HG03196 (cell line): ENCODE results near the gene TYSND1.
"Not testable (repeated sequence)": the region's sequence is repeated elsewhere in the genome, so short reads cannot be mapped to it uniquely, and the experiment has no call there.

ENCODE experiments used
- ATAC-seq: cut with Tn5 transposase; IDR thresholded peaks from one replicate; pipeline ENCODE4 v1.9.1; 2021; ENCODE audit not compliant: unreplicated experiment

Gene TYSND1

GRCh38 chr10:70111496-70111895 lies 35.0 kb downstream of the TYSND1 start:
- no peak for ATAC-seq

GRCh38 chr10:70109064-70109729 lies 37.3 kb downstream of the TYSND1 start:
- no peak for ATAC-seq

GRCh38 chr10:70106958-70107791 lies 39.3 kb downstream of the TYSND1 start:
- ATAC-seq = no peak

- no peak for ATAC-seq
These were observed 44.8 kb downstream of the TYSND1 start for GRCh38 chr10:70101668-70102067.

GRCh38 chr10:70101068-70101562 lies 45.4 kb downstream of the TYSND1 start:
- ATAC-seq = not testable (repeated sequence)

- no peak for ATAC-seq
These were observed 48.2 kb downstream of the TYSND1 start for GRCh38 chr10:70098271-70098670.

GRCh38 chr10:70097459-70097858 lies 49.0 kb downstream of the TYSND1 start:
- no peak for ATAC-seq

GRCh38 chr10:70096705-70097420 lies 49.6 kb downstream of the TYSND1 start:
- ATAC-seq = no peak

- no peak for ATAC-seq
These were observed 50.3 kb downstream of the TYSND1 start for GRCh38 chr10:70096016-70096704.

- ATAC-seq = no peak
These were observed 52.2 kb downstream of the TYSND1 start for GRCh38 chr10:70094250-70094649.

- no peak for ATAC-seq
These were observed 53.1 kb downstream of the TYSND1 start for GRCh38 chr10:70093335-70093944.

GRCh38 chr10:70092389-70092718 lies 54.1 kb downstream of the TYSND1 start:
- ATAC-seq = no peak

- ATAC-seq = no peak
These were observed 55.5 kb downstream of the TYSND1 start for GRCh38 chr10:70090951-70091350.

GRCh38 chr10:70090013-70090412 lies 56.5 kb downstream of the TYSND1 start:
- no peak for ATAC-seq

GRCh38 chr10:70088308-70088698 lies 58.2 kb downstream of the TYSND1 start:
- ATAC-seq = no peak
